Measurements from ENCODE around the gene RNASEH2B.

The RNASEH2B gene

DNA sequence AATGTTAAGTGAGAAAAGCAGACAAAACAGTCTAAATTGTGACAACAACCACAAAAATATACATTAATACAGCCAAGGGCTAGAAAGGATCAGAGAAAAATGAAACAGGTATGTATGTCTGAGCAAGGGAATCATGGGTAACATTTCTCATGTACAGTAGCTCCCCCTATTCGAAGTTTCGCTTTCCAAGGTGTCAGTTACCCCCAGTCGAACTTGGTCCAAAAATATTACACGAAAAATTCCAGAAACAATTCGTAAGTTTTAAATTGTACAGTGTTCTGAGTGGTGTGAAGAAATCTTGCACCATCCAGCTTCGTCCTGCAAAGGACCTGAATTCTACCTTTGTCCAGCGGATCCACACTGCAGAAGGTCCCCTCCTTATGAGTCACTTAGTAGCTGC lies 1.8 kb upstream of the RNASEH2B start:
- DNase-seq (ENCODE audit: low read depth) = no peak

- no peak for DNase-seq (ENCODE audit: low read depth)
Observed at GRCh38 chr13:50908371-50908770, 1.2 kb upstream of the RNASEH2B start.

DNA sequence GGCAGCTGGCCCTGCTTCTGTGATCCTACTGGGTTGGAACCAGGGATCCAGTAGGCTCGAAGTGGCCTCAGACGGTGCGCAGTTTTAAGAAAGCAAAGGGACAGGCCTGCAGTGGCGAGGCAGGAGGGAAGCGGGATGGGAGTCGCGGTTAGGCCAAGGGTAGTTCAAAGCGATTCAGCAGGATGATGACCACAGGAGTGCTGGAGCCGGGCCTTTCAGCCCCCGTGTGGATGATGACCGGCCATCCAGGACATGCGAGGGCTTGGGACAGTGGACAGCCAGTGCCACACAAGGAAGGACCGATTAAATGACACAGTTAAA lies 854 bp downstream of the RNASEH2B start:
- no peak for DNase-seq (ENCODE audit: low read depth)

GRCh38 chr13:50911081-50911631 lies 1.6 kb downstream of the RNASEH2B start:
- no peak for DNase-seq (ENCODE audit: low read depth)

DNA sequence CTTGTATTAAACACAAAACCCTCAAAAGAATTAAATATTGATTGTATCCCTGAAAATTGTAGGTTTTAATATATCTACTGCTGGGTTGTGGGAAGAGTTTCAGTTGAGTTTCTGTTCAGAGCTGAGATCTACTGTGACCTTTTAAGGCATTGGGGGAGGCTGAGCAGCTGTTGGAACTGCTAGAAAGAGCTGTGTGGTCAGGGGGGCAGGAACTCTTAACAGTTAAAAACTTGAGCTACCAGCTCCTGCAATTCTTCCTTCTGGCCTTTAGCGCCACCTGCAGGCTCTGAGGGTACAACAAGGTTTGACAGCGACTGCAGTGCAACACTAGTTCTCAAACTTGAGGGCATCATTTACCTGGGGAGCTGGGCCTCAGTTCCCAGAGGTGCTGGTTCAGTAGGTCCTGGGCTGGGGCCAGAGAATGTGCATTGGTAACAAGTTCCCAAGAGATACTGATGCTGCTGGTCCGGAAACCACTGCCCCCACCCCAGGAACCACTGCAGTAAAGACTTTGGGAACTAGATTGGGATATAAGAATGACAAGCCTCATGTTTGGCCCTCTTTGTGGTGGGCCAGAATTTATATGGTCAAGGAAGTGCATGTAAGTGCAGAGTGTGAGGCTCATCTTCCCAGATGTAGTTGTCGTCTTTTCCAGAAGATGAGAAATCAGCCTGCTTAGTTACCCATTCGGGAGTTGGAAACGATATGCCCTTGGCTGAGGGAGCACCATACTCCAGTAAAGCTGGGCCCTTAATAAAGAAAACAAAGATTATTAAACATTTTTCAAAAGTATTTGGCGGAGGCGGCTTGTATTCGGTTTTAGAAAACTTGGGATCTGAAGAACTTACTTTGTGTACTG lies 2.6 kb downstream of the RNASEH2B start:
- no peak for DNase-seq (ENCODE audit: low read depth)

DNA sequence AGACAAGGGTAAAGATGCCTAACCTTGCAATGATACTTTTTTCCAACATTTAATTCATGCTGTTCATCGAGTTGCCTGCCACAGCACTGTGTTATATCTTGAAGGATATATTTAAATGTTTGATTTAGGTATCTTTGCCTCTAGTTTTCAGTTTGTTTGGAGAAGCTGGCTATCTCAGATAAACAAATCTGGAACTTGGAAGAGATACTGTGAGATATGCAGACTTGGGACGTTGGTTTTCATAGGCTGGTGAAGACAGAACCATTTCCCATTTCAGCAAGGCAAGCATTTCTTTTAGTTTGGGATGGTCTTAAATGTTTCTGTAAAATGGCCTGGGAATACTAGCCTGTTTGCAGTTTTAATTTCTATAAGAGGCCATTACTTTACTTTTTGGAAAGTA lies 3.3 kb downstream of the RNASEH2B start:
- no peak for DNase-seq (ENCODE audit: low read depth)

- no peak for DNase-seq (ENCODE audit: low read depth)
Observed at GRCh38 chr13:50914176-50914700, 4.6 kb downstream of the RNASEH2B start.

GRCh38 chr13:50914848-50915247 lies 5.3 kb downstream of the RNASEH2B start:
- DNase-seq (ENCODE audit: low read depth) = no peak

DNA sequence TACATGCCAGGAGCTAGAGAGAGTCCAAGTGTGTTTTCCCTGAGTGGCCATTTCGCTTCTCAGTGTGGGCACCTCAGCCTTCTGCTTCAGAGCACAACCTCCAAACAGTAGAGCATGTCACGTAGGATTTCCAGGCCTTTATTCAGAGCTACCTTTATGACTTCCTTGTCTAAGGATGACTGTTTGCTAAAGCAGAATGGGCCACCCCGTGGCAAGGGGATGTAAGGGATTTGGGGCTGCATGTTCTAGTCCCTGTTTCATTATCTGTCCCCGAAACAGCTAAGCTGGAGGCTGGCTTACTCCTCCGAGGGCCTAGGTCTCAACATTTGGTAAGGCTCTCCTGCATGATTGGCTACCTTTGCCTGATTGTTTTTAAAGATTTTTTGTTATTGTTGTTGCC lies 6.0 kb downstream of the RNASEH2B start:
- DNase-seq (ENCODE audit: low read depth) = no peak

DNA sequence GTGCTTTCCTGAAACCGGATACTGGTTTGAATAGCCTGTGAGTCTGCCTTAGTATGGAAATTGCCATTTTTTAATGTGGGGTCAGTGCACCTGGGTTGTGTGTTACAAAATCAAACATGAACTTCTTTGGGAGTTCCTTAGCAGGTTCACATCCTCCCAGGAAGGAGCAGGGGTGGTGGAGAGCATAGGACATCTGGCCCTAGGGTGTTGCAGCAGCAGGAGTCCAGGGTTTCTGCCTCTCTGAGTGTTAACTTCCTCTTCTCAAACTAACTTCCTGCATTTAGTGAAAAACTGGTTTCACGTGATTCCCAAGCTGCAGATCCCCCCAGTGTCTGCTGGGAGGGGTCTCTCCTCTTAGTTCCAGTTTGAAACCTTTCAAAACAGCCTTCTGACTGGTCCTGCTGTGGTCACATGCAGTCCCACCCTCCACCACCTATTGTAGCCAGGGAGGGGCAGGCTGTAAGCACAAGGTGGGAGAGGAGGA lies 7.2 kb downstream of the RNASEH2B start:
- DNase-seq (ENCODE audit: low read depth) = no peak

DNA sequence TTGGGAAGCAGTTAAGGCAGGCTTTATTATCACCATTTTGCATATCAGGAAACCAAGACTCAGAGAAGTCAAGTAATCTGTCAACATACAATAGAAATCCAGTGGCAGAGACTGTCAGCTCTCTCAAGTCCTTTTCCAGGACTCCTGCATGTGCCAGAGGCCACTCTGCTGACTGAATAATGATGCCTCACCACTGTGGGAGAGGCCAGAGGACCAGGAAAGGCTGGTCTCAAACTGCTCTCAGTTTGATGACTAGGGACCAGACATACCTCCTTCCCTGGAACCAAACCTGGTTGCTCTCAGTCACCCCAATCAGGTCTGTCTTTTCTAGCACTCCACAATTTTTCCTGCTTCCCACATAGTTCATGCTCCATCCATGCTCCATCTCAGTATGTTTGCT lies 8.0 kb downstream of the RNASEH2B start:
- no peak for DNase-seq (ENCODE audit: low read depth)

- DNase-seq (ENCODE audit: low read depth) = no peak
Observed at GRCh38 chr13:50918567-50918966, 9.0 kb downstream of the RNASEH2B start.

- DNase-seq (ENCODE audit: low read depth) = no peak
Observed at GRCh38 chr13:50919277-50919676, 9.7 kb downstream of the RNASEH2B start.

DNA sequence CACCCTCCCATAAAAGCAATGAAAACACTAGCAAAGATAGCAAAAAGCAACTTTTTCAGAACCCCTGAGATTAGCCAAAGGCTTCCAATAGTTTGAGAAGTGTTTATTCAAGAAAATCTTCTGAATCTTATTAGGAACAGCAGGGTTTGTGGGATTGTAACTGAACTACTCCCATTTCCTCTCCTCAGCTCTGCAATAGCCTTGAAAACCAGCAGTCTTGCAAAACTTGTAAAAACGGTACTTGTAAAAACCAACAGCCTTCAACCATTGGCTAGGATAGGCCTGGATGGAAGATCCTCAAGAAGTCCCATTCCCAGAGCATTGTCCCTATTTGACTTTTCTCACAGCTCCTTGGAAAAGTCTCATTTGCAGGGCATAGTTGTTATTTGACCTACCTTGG lies 12.1 kb downstream of the RNASEH2B start:
- DNase-seq (ENCODE audit: low read depth) = no peak

DNA sequence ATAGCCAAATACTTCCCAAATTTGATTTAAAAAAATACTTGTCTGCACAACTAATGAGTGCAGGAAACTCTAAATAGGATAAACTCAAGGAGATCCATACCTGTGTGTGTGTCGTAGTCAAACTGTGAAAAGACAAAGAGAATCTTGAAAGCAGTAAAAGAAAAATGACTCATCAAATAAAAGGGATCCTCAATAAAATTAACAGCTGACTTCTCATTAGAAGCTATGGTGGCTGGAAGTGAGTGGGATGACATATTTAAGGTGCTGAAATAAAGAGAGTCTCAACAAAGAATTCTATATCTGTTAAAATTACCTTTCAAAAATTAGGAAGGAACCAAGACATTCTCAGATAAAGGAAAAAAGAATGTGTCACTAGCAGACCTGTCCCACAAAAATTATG lies 13.7 kb downstream of the RNASEH2B start:
- DNase-seq (ENCODE audit: low read depth) = no peak

GRCh38 chr13:50924025-50924424 lies 14.4 kb downstream of the RNASEH2B start:
- DNase-seq (ENCODE audit: low read depth) = no peak

GRCh38 chr13:50927701-50928100 lies 18.1 kb downstream of the RNASEH2B start:
- no peak for DNase-seq (ENCODE audit: low read depth)

- no peak for DNase-seq (ENCODE audit: low read depth)
Observed at GRCh38 chr13:50928102-50928501, 18.5 kb downstream of the RNASEH2B start.

DNA sequence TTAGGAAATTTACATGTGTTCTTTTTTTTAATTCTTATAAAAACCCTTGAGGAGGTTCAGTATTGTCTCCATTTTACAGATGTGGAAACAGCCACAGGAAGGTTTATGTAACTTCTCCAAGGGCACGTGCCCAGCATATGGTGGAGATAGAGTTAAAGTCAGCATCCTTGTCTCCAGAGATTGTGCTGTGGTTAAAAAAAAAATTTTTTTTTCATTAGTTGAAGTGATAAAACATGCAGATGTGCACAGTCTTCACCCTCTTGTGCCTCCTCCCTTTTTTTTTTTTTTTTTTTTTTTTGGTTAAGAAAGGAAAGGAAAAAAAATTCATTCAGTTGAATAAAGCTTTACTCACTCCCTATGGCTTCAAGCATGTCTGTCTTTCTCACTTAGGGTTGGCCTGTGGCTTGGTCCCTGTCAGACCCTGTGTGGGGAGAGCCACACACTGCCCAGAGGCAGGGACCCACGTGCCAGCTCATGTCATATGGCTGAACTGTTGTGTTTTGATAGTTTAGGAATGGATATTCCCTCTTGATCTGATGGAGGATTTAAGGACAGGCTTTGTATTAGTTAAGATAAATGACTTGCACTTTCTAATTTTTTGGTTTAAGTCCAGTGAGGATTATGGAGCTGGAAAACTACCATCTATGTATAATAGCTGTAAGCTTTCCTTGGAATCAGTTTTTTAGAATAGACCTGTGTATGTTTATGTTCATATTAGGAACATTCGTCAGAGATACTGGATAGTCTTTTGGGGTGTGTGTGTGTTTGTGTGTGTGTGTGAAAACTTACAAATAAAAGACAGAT lies 19.3 kb downstream of the RNASEH2B start:
- no peak for DNase-seq (ENCODE audit: low read depth)

DNA sequence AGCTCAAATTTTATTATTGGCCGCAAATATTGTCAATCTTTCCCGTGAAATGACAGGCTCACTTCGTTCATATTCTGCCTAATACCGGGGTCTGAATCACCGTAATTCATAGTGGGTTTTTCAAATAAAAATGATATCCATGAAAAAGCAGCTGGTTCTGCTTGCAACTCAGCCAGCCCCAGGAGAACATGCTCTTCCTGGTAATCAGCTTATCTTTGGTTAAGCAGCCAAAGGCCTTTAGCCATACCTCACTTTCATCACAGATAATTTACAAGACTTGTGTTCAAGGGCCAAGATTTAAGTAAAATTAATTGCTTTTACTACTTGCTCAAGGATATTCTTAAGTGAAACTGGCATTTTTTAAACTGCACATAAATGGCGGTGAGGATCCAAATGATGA lies 22.5 kb downstream of the RNASEH2B start:
- DNase-seq (ENCODE audit: low read depth) = no peak

DNA sequence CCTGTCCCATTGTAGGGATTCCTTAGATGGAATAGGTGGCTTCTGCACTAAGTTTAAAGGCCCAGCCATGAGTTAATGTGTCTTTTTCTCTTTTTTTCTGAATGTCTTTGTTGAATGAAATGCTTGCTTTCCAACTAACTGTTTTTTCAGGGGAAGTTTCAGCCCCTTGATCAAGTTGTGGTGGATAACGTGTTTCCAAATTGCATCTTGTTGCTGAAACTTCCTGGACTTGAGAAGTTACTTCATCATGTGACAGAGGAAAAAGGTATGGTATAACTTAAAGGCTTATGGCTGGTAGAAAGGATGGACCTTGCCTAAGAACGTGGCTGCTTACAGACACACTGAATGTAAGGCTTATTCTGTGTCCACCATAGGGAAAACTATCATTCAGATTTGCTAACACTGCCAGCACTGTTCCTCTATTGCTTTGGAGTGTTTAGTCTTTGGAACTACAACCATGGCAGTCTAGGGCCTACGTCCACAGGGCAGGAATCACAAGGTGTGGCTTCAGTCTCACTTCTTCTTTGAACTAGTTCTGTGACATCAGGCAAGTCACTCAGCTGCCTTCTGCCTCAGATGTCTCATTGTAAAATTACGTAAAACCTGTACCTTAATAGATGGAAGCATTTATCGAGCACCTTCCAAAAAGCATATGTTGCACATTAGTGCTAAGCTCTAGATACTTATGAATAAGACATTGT lies 25.3 kb downstream of the RNASEH2B start:
- DNase-seq (ENCODE audit: low read depth) = no peak

GRCh38 chr13:50936679-50937078 lies 27.1 kb downstream of the RNASEH2B start:
- no peak for DNase-seq (ENCODE audit: low read depth)

Data from GM04503 (cell line).